Gastrocnemius medialis (tissue), 4 donors: ENCODE data around the gene SWAP70. TPM values are rescaled to one million over a fixed set of nuclear protein-coding genes. Genes with fewer than 3 reads are reported as not detected.

ENCODE experiments used
- ATAC-seq, 2 donors: fragments of 150-250 bp; one replicate each; pipeline ENCODE4 v1.9.1; 2016
- DNase-seq, 2 donors: peaks; one replicate each; pipeline ENCODE4 v3.0.0-alpha.2; 2019
- H3K27ac ChIP-seq, 4 donors: fragments of 200-600 bp; sonication (generic); 1 replicate in 1 of 4; 2 replicates in 3 of 4; pipeline ENCODE4 v1.5.1; 2016 to 2018; ENCODE audit warnings: mild to moderate bottlenecking in 2 of 4, moderate library complexity in 1 of 4
- H3K27me3 ChIP-seq, 3 donors: fragments of 200-600 bp; sonication (generic) in 2 of 3; 1 replicate in 1 of 3; 2 replicates in 2 of 3; pipeline versions ENCODE4 v1.5.1 to v1.6.0; 2016 to 2019; ENCODE audit warnings: mild to moderate bottlenecking in 1 of 3, moderate library complexity in 1 of 3
- H3K36me3 ChIP-seq, 2 donors: fragments of 200-600 bp; sonication (generic) in 1 of 2; one replicate each; pipeline ENCODE4 v1.5.1; 2017 to 2018
- H3K4me1 ChIP-seq, 2 donors: fragments of 200-600 bp; sonication (generic) in 1 of 2; one replicate each; pipeline ENCODE4 v1.5.1; 2016 to 2017; ENCODE audit warnings: mild to moderate bottlenecking in 2 of 2
- H3K4me3 ChIP-seq, 4 donors: fragments of 200-600 bp; sonication (generic) in 3 of 4; 1 replicate in 1 of 4; 2 replicates in 3 of 4; pipeline ENCODE4 v1.5.1; 2016 to 2019; ENCODE audit warnings: mild to moderate bottlenecking in 2 of 4
- H3K9me3 ChIP-seq, 3 donors: fragments of 200-600 bp; sonication (generic) in 2 of 3; 1 replicate in 1 of 3; 2 replicates in 2 of 3; pipeline ENCODE4 v1.5.1; 2016 to 2019
- CTCF ChIP-seq, 5 experiments: fragments of 450-650 bp in 3 of 5; fragments of 200-600 bp in 2 of 5; sonication (generic) in 2 of 5; IDR thresholded peaks in 4 of 5; conservative IDR thresholded peaks in 1 of 5; 1 replicate in 4 of 5; 2 replicates in 1 of 5; pipeline ENCODE4 v1.5.1; 2016 to 2019; ENCODE audit warnings: antibody characterized with exemption in 5 of 5, mild to moderate bottlenecking in 3 of 5, moderate library complexity in 3 of 5
- POLR2A ChIP-seq, 2 donors: fragments of 450-650 bp; IDR thresholded peaks; one replicate each; pipeline ENCODE4 v1.6.1; 2017; ENCODE audit warnings: antibody characterized with exemption in 2 of 2, mild to moderate bottlenecking in 2 of 2, moderate library complexity in 2 of 2
- in situ Hi-C, 4 donors: fragments of 200-750 bp; cut with MboI; loops; one replicate each; pipeline versions ENCODE4 v1.15.0 to v1.8.0; 2017; ENCODE audit warnings: low sequenced_read_pairs in 4 of 4
- intact Hi-C: fragments of 100-400 bp; cut with DNase I; formaldehyde crosslinking; loops from one replicate; pipeline ENCODE4 v1.15.1; 2023; ENCODE audit warnings: low total_unique reads
- total RNA-seq, 4 donors: library from RNA; depleted of rRNA; stranded (reverse); fragments of >200 nt; gene quantifications; one replicate each; pipeline versions ENCODE4 v1.1.0 to v1.2.3, GENCODE V29; 2016

Gene SWAP70
- total RNA-seq, 4 donors from 2014 or later, result 6.5 to 14.4 (median 9.1) TPM

- Histone ChIP-seq H3K27ac (peak overlapping the region; percentile 76 to 86 (median 83)), H3K36me3 (no peaks in the 10 kb centered on the region), H3K4me3 (peak overlapping the region in 3 of 4 donors; percentile 65 to 86 (median 73)), H3K4me1 (peaks cover 18 to 26% of the 10 kb centered on the region in 2 donors), H3K27me3 (no peaks in the 10 kb centered on the region), H3K9me3 (no peaks in the 10 kb centered on the region)
- peak; percentile 90 for DNase-seq
- peak; percentile 65 to 72 for ATAC-seq
- intact Hi-C loops (loop anchor here (2.0 to 10.0 kb wide), 5 partner anchors 41 to 975 kb away; no protein-coding TSS in a partner anchor), in situ Hi-C loops (loop anchor here (10.0 to 25.0 kb wide), 6 partner anchors 205 to 978 kb away; partner anchors contain the start of gene ADM (in 1 of the 4))
- TF ChIP-seq CTCF (IDR thresholded peaks at IDR 0.05 in 4 of 5, conservative IDR thresholded peaks at IDR 0.05 in 1 of 5), result no peak
- no peak for TF ChIP-seq POLR2A (IDR thresholded peaks at IDR 0.05)
Observed at GRCh38 chr11:9759519-9760192, 95.8 kb downstream of the SWAP70 start.

GRCh38 chr11:9760193-9760575 lies 96.3 kb downstream of the SWAP70 start:
- TF ChIP-seq CTCF (IDR thresholded peaks at IDR 0.05 in 4 of 5, conservative IDR thresholded peaks at IDR 0.05 in 1 of 5) (no peak), POLR2A (IDR thresholded peaks at IDR 0.05) (no peak)
- no peaks in the 10 kb centered on the region for H3K27me3 ChIP-seq
- intact Hi-C loops (no loop called here), in situ Hi-C loops (loop anchor here (10.0 to 25.0 kb wide), 5 partner anchors 205 to 977 kb away; partner anchors contain the start of gene ADM (in 1 of the 4))
- peaks cover 20 to 32% of the 10 kb centered on the region in 2 donors for H3K4me1 ChIP-seq
- no peaks in the 10 kb centered on the region for H3K36me3 ChIP-seq
- no peaks in the 10 kb centered on the region for H3K9me3 ChIP-seq
- DNase-seq, result peak; percentile 72 to 85
- ATAC-seq, result peak; percentile 15 to 20
- H3K4me3 ChIP-seq, result no peak overlapping the region
- H3K27ac ChIP-seq, result peak overlapping the region; percentile 76 to 86 (median 83)

- Histone ChIP-seq H3K9me3 (no peaks in the 10 kb centered on the region), H3K36me3 (no peaks in the 10 kb centered on the region), H3K27me3 (no peaks in the 10 kb centered on the region), H3K4me1 (peaks cover 26 to 37% of the 10 kb centered on the region in 2 donors), H3K4me3 (no peak overlapping the region), H3K27ac (no peak overlapping the region)
- in situ Hi-C loops, result loop anchor here (10.0 to 25.0 kb wide), 5 partner anchors 203 to 976 kb away; partner anchors contain the start of gene ADM (in 1 of the 4)
- ATAC-seq (no peak), DNase-seq (no peak)
- intact Hi-C loops, result no loop called here
- TF ChIP-seq POLR2A (IDR thresholded peaks at IDR 0.05) (no peak), CTCF (IDR thresholded peaks at IDR 0.05 in 4 of 5, conservative IDR thresholded peaks at IDR 0.05 in 1 of 5) (no peak)
Observed at GRCh38 chr11:9761441-9761945, 97.6 kb downstream of the SWAP70 start.

GRCh38 chr11:9762531-9762930 lies 98.7 kb downstream of the SWAP70 start:
- in situ Hi-C loops (loop anchor here (10.0 to 25.0 kb wide), 5 partner anchors 202 to 975 kb away; partner anchors contain the start of gene ADM (in 1 of the 4)), intact Hi-C loops (no loop called here)
- no peaks in the 10 kb centered on the region for H3K36me3 ChIP-seq
- TF ChIP-seq CTCF (IDR thresholded peaks at IDR 0.05 in 4 of 5, conservative IDR thresholded peaks at IDR 0.05 in 1 of 5) (no peak), POLR2A (IDR thresholded peaks at IDR 0.05) (no peak)
- H3K4me1 ChIP-seq, result peaks cover 26 to 35% of the 10 kb centered on the region in 2 donors
- no peak overlapping the region for H3K4me3 ChIP-seq
- H3K9me3 ChIP-seq, result no peaks in the 10 kb centered on the region
- no peaks in the 10 kb centered on the region for H3K27me3 ChIP-seq
- ATAC-seq, result no peak
- no peak overlapping the region for H3K27ac ChIP-seq
- no peak for DNase-seq
